KMS-11 (cell line): ENCODE results near the gene PMM2.

ENCODE experiments used
- H2AFZ ChIP-seq: fragments of 200-600 bp; sonication (generic); 2 replicates; pipeline ENCODE4 v1.6.1; 2016; ENCODE audit warnings: antibody characterized with exemption, mixed run types, low read depth
- H3K27ac ChIP-seq: fragments of 200-600 bp; sonication (generic); 2 replicates; pipeline ENCODE4 v1.6.1; 2016; ENCODE audit warnings: mild to moderate bottlenecking, mixed run types
- H3K27me3 ChIP-seq: fragments of 200-600 bp; sonication (generic); 2 replicates; pipeline ENCODE4 v1.6.1; 2017; ENCODE audit warnings: mild to moderate bottlenecking, low read depth, mixed run types, moderate library complexity; ENCODE audit not compliant: insufficient read depth
- H3K36me3 ChIP-seq: fragments of 200-600 bp; sonication (generic); 2 replicates; pipeline ENCODE4 v1.6.1; 2017; ENCODE audit warnings: mild to moderate bottlenecking, mixed run types; ENCODE audit not compliant: insufficient read depth
- H3K4me1 ChIP-seq: fragments of 200-600 bp; sonication (generic); 2 replicates; pipeline ENCODE4 v1.6.1; 2016; ENCODE audit warnings: mild to moderate bottlenecking, low read depth, mixed run types; ENCODE audit not compliant: poor library complexity, severe bottlenecking
- H3K4me2 ChIP-seq: fragments of 200-600 bp; sonication (generic); 2 replicates; pipeline ENCODE4 v1.7.0; 2016; ENCODE audit warnings: mild to moderate bottlenecking, mixed run types
- H3K4me3 ChIP-seq: fragments of 200-600 bp; sonication (generic); IDR thresholded peaks from 2 replicates; pipeline ENCODE4 v1.6.1; 2017; ENCODE audit warnings: low read depth, low read length, mixed read lengths; ENCODE audit not compliant: insufficient read depth
- H3K79me2 ChIP-seq: fragments of 200-600 bp; sonication (generic); 2 replicates; pipeline ENCODE4 v1.6.1; 2016; ENCODE audit warnings: low read depth, mixed run types; ENCODE audit not compliant: insufficient read depth
- H3K9ac ChIP-seq: fragments of 200-600 bp; sonication (generic); 2 replicates; pipeline ENCODE4 v1.6.1; 2016; ENCODE audit warnings: mild to moderate bottlenecking, mixed run types
- H4K20me1 ChIP-seq: fragments of 200-600 bp; sonication (generic); 2 replicates; pipeline ENCODE4 v1.6.1; 2016; ENCODE audit warnings: mild to moderate bottlenecking, mixed run types; ENCODE audit not compliant: insufficient read depth
- CTCF ChIP-seq: fragments of 200-600 bp; sonication (generic); conservative IDR thresholded peaks from 2 replicates; pipeline ENCODE4 v1.6.1; 2017; ENCODE audit warnings: low read depth, mild to moderate bottlenecking, antibody characterized with exemption, low read length, moderate library complexity, mixed read lengths

PMM2 gene

DNA sequence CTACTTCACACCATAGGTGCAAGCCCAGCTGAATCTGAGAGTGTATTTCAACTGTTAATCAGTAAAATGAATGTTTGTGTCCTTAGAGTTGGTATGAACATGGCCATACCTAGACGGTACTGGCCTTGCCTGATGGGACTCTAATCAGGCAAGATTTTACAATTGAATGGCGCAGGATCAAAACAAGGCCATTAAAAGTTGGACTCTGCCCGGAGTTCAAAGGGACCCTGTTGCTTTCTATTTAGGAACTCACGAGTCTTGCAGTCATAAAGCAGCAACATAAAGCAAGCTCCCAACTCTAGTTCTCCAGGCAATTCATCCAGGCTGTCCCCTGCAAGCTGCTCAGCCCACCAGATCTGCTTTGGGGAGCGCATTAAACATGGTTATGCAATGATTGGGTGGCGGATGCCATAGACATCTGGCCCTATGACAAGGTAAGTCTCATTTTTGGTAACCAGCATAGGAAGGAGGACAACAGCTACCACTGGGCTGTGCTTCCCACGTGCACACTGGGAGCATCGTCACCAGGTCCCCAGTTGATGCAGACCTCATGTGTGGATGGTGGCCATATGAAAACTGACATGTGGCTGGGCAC lies 9.0 kb upstream of the PMM2 start:
- Histone ChIP-seq H3K9ac (no peak overlapping the region), H3K4me2 (no peak overlapping the region), H3K27me3 (no peaks in the 10 kb centered on the region), H3K36me3 (no peaks in the 10 kb centered on the region), H3K27ac (no peak overlapping the region), H3K4me1 (no peaks in the 10 kb centered on the region), H4K20me1 (no peaks in the 10 kb centered on the region), H3K79me2 (no peaks in the 10 kb centered on the region), H2AFZ (no peak overlapping the region), H3K4me3 (no peak overlapping the region)
- TF ChIP-seq CTCF: no peak

GRCh38 chr16:8795091-8795490 lies 2.5 kb upstream of the PMM2 start:
- H3K4me3 ChIP-seq: no peak overlapping the region
- H3K4me1 ChIP-seq: peaks cover 19% of the 10 kb centered on the region
- H3K9ac ChIP-seq: no peak overlapping the region
- no peak overlapping the region for H2AFZ ChIP-seq
- H3K27me3 ChIP-seq: no peaks in the 10 kb centered on the region
- TF ChIP-seq CTCF: no peak
- no peak overlapping the region for H3K27ac ChIP-seq
- 0 out of 2 replicates have a peak, but pooled peaks cover 9% of the 10 kb centered on the region for H4K20me1 ChIP-seq
- peaks cover 53% of the 10 kb centered on the region for H3K79me2 ChIP-seq
- H3K4me2 ChIP-seq: no peak overlapping the region
- peaks cover 4% of the 10 kb centered on the region; the same call in 1 of the 2 replicates for H3K36me3 ChIP-seq

GRCh38 chr16:8795818-8796217 lies 1.8 kb upstream of the PMM2 start:
- H3K36me3 ChIP-seq: peaks cover 4% of the 10 kb centered on the region; the same call in 1 of the 2 replicates
- peaks cover 16% of the 10 kb centered on the region; the same call in 1 of the 2 replicates for H4K20me1 ChIP-seq
- no peak overlapping the region; the same call in 1 of the 2 replicates for H3K4me2 ChIP-seq
- no peaks in the 10 kb centered on the region for H3K27me3 ChIP-seq
- no peak overlapping the region for H3K27ac ChIP-seq
- no peak overlapping the region for H3K4me3 ChIP-seq
- TF ChIP-seq CTCF: no peak
- H3K9ac ChIP-seq: no peak overlapping the region
- peaks cover 60% of the 10 kb centered on the region for H3K79me2 ChIP-seq
- H3K4me1 ChIP-seq: peaks cover 25% of the 10 kb centered on the region
- no peak overlapping the region for H2AFZ ChIP-seq

GRCh38 chr16:8796469-8797363 lies 923 bp upstream of the PMM2 start:
- peaks cover 25% of the 10 kb centered on the region; the same call in 1 of the 2 replicates for H4K20me1 ChIP-seq
- no peak overlapping the region for H3K4me3 ChIP-seq
- H2AFZ ChIP-seq: peak overlapping the region; percentile 58
- H3K27me3 ChIP-seq: no peaks in the 10 kb centered on the region
- TF ChIP-seq CTCF: no peak
- H3K79me2 ChIP-seq: peaks cover 69% of the 10 kb centered on the region
- H3K27ac ChIP-seq: peak overlapping the region; percentile 58
- peaks cover 29% of the 10 kb centered on the region for H3K4me1 ChIP-seq
- H3K9ac ChIP-seq: peak overlapping the region; percentile 88
- H3K36me3 ChIP-seq: peaks cover 6% of the 10 kb centered on the region; the same call in 1 of the 2 replicates
- H3K4me2 ChIP-seq: peak overlapping the region; percentile 53
